Measurements from ENCODE around the gene PRSS36.
A peak's percentile ranks its signal among the peaks of the same experiment; 100 is the strongest.
"Not testable (repeated sequence)": the region's sequence is repeated elsewhere in the genome, so short reads cannot be mapped to it uniquely, and the experiment has no call there.

Gene PRSS36

GRCh38 chr16:31118223-31119155 is 31.4 kb downstream of the PRSS36 start:
- DNase-seq = no peak

GRCh38 chr16:31117384-31118222 is 32.3 kb downstream of the PRSS36 start, which contains the start of gene KAT8:
Gene KAT8, plus strand, starts transcription at chr16:31117664. Its CDS starts 18 bp downstream, at chr16:31117682.
- peak; percentile 93 to 95 for DNase-seq

DNA sequence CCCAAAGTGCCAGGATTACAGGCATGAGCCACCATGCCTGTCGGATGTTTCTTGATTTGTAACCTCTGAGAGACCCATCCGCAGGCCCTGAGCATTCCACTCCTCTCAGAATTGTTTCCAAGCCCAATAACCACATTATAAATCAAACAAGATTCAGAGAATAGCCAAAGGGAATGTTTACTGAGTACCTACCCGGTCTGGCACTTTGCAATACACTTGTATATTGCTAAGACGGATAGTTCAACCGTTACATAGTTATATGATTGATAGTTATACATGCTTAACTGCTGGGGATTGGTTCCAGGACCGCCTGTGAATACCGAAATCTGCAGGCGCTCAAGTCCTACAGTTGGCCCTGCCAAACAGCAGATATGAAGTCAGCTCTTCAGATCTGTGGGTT is 35.4 kb downstream of the PRSS36 start:
- no peak for DNase-seq

DNA sequence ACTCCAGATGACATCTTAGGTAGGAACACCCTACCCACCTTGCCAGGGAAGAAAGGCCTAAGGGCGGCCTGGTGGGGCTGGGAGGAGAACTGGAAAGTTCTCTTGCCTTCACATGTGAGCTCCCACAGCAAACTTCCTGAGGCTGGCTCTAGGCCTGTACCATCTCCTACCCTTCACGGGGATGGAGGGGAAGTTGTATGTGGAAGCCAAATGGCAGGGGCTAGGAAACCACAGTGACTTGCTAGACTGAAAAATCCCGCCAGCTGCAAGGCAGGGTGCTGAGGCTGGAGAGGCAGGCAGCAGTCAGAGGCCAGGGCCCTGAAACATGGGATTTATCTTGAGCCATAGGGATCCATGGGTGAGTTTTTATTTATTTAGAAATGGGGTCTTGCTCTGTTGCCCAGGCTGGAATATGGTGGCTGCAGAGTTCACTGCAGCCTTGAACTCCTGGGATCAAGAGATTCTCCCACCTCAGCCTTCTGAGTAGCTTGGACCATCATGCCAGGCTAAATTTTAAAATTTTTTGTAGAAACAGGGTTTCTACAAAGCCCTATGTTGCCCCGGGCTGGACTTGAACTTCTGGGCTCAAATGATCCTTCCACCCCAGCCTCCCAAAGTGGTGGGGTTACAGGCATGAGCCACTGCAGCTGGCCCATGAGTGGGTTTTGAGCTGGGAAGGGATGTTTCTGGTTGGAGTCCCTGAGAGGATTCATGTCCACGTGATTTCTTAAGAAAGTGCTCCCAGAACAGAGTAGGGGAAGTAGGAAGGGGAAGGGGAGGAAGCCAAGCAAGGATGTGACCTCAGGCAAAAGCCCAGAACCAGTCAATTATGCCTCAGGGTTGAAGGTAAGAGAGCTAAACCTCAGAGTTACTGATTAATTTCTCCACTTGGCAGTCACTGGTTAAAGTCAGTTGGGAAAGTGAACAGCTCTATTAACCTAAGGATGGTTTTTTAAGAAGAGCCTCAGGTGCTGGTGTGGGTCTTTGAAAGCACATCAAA is 36.4 kb downstream of the PRSS36 start:
- peak in 1 of 2 donors; percentile 8 for DNase-seq

DNA sequence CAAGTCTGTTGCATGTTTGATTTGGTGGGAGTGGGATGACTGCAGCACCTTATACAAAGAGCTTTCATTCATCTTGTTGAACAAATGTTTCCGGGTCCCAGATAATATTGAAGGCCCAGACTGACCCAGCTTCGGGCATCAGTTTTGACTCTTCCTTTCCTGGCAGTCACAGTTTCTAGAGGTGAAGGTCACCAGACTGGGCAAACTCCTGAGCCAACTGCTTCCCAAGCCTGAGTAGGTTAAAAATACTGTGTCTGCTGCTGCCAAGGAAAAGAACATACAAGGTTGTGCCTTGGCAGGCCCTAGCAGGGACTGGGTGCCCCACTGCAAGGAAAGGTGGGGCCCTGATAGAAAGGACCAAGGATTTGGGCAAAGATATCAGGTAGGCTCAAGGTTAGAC is 37.2 kb downstream of the PRSS36 start:
- DNase-seq = no peak

DNA sequence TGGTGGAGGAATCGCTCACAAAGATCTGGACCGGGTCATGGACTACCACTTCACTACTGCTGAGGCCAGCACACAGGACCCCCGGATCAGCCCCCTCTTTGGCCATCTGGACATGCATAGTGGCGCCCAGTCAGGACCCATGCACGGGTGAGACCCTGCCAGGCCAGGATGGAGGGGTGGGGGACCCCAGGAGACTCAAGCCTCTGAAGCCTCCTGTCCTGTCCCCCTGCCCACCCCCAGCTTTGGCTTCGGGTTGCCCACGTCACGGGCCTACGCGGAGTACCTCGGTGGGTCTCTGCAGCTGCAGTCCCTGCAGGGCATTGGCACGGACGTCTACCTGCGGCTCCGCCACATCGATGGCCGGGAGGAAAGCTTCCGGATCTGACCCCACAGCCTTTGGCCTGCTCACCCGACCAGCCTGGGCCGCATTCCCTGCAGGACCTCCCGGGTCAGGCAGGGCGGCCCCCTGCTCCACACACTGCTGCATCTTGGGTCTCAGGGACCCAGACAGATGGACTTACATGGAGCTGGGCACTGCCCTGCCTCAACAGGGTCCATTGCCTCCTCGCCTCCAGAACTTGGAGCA is 37.9 kb downstream of the PRSS36 start:
- no peak for DNase-seq

DNA sequence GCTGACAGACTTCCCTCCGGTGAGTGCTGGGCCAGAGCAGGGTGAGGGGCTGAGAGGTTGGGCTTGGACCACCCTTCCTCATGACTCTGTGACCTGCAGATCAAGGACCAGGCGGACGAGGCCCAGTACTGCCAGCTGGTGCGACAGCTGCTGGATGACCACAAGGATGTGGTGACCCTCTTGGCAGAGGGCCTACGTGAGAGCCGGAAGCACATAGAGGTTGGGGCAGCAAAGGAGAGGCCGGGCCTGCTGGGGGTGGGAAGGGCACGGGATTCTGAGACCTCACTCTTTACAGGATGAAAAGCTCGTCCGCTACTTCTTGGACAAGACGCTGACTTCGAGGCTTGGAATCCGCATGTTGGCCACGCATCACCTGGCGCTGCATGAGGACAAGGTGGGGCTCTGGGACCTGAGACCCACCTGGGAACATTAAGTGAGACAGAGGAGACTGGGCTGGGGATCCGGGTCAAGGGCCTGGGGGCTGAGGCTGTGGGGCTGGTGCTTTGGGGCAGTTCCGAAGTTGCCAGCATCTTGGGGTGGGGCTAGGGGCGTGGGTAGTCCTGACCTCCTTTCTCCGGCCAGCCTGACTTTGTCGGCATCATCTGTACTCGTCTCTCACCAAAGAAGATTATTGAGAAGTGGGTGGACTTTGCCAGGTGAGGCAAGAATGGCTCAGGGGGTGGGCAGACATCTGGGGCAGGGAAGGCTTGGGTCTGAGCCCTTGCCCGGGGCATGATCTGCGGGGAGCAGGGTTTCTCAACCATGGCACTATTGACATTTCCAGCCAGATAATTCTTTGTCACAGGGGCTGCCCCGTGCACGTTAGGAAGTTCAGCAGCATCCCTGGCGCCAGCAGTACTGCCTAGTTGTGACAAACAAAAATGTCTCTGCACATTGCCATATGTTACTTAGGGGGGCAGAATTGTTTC is 39.5 kb downstream of the PRSS36 start:
- no peak for DNase-seq

DNA sequence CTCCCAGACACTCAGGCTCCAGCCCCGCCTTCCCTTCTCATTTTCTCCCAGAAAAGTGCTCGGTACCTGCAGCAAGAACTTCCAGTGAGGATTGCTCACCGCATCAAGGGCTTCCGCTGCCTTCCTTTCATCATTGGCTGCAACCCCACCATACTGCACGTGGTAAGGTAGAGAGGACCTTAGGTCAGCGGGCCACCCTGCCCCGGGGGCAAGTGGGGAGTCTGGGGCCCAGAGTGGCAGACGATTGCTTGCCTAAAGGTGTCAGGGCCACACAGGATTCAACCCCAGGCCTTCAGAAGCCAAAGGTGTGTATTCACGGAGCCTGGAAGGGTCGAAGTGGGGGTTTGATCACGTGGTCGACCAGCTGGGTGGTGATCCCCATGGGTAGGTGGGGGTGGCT is 40.2 kb downstream of the PRSS36 start:
- no peak for DNase-seq

GRCh38 chr16:31108794-31109558 is 40.9 kb downstream of the PRSS36 start:
- DNase-seq = no peak

- DNase-seq = peak; percentile 32 to 53
Observed at GRCh38 chr16:31108035-31108793, 41.7 kb downstream of the PRSS36 start, which contains the start of gene BCKDK. Gene BCKDK, plus strand, starts transcription at chr16:31108386. Its CDS starts 838 bp downstream, at chr16:31109224.

DNA sequence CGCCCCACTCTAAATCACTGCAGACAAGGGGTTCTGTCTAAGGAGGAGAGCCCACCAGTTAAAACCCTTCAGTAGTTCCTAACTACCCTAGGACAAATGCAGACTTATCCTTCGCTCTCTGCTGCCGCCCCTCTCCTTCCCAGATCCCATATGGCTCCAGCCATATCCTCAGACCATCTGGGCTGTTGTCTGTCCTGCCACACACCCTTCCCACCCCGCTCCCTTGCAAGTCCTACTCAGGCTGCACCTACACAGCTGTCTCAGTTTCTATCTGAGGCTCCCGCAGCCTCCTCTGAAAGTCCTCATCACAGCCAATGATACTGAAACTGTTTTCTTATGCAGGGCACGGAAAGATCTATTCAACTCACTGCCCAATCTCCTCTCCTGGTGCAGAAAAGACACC is 42.4 kb downstream of the PRSS36 start:
- DNase-seq = no peak

DNA sequence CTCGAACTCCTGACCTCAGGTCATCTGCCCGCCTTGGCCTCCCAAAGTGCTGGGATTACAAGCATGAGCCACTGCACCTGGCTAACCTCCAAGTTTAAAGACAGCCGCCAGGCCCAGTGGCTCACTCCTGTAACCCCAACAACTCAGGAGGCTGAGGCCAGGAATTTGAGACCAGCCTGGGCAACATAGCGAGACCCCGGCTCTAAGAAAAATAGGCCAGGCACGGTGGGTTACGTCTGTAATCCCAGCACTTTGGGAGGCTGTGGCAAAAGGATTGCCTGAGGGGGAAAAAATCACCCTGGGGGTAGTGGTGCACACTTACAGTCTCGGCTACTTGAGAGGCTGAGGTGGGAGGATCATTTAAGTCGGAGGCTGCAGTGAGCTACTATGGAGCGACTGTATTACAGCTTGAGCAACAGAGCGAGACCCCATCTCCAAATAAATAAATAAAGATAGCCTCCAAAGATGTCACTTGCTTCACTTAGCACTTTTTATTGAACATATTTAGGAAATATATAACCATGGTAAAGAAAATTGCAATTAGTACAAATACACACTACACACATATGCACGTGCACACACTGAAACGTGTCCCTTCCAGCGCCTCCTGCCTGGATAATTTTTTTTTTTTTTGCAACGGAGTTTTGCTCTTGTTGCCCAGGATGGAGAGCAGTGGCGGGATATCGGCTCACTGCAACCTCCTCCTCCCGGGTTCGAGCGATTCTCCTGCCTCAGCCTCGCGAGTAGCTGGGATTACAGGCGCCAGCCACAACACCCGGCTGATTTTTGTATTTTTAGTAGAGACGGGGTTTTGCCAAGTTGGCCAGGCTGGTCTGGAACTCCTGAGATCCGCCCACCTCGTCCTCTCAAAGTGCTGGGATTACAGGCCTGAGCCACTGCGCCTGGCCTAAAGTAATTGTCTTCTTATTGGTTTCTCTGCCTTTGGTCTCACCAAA is 43.1 kb downstream of the PRSS36 start:
- no peak for DNase-seq

DNA sequence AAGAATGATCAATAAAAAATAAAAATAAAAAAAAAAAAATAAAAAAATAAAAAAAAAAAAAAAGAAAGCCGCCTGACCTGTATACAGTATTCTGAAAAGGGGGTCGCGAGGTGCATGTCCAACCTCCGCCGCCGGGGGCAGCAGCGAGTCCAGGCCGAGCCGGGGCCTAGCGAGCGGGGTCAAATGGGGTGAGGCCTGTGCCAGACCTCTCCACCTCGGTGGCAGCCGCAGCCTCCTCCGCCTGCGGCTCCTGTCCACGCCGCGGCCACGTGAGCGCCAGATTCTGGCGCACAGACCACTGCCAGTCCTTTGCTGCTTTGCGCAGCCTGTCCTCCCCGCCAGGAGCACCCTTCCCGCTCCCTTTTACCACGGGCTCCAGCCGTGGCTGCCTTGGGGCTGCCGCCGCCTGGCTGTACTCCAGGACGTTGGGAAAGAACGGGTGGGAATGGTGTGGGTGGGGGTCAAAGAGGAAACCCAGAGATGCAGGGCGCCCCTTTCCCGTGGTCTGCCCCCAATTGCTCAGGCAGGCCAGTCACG is 44.1 kb downstream of the PRSS36 start:
- peak in 1 of 2 donors; percentile 59 for DNase-seq

GRCh38 chr16:31100876-31101641 is 48.8 kb downstream of the PRSS36 start:
- DNase-seq = not testable (repeated sequence)

DNA sequence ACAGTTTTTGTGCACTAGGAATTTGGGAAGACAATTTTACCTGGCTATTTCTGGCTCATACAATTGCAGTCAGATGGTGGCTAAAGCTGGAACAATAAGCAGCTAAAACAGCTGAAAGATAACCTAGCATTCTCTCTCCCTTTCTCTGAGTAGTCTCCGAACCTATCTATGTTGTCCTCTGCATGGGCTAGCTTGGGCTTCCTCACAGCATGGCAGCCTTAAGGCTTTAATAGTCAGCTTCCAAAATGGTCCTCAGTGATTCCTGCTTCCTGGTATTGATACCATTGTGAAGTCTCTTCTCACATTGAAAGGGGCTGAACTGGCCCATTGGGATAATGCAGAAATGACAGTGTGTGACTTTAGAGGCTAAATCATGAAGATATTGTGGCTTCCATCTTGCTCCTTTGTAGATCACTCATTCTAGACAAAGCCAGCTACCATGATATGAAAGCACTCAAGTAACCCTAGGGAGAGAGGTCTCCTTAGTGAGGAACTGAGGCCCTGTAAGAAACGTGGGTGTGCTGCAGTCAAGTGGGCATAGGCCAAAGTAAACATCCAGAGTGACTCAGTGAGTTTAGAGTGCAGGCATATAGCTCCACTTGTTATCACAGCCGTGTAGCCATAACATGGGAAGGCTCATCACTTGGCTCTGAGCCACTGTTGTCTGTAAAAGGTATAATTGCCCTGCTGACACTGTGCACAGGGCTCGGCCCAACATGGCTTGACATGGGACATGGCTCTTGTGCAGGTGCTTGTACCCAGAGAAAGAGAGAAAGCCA is 49.8 kb downstream of the PRSS36 start:
- DNase-seq = no peak
